ENCODE results near the gene BACE2. TPM values are rescaled to one million over a fixed set of nuclear protein-coding genes. Genes with fewer than 3 reads are reported as not detected.
"Not testable (repeated sequence)": the region's sequence is repeated elsewhere in the genome, so short reads cannot be mapped to it uniquely, and the experiment has no call there.

Gene BACE2
- total RNA-seq, 1 donor from 2014 or later: 0.28 TPM

GRCh38 chr21:41255190-41255589 lies 87.2 kb downstream of the BACE2 start:
- DNase-seq: no peak
- intact Hi-C loops (cut with micrococcal nuclease): no loop called here
- Mint-ChIP-seq H3K9me3 (peaks cover 17% of the 10 kb centered on the region), H3K4me3 (no peak overlapping the region), H3K4me1 (no peaks in the 10 kb centered on the region), H3K27me3 (no peaks in the 10 kb centered on the region), H3K27ac (no peak overlapping the region), H3K36me3 (ENCODE audit: low read depth) (no peaks in the 10 kb centered on the region)

GRCh38 chr21:41256231-41256630 lies 88.3 kb downstream of the BACE2 start:
- intact Hi-C loops (cut with micrococcal nuclease); H3K4me1 Mint-ChIP-seq; H3K4me3 Mint-ChIP-seq; H3K27ac Mint-ChIP-seq; H3K36me3 Mint-ChIP-seq (ENCODE audit: low read depth); H3K27me3 Mint-ChIP-seq; DNase-seq: not testable (repeated sequence)
- H3K9me3 Mint-ChIP-seq: peaks cover 17% of the 10 kb centered on the region

- H3K27me3 Mint-ChIP-seq: peaks cover 2% of the 10 kb centered on the region
- H3K4me1 Mint-ChIP-seq: no peaks in the 10 kb centered on the region
- H3K4me3 Mint-ChIP-seq: no peak overlapping the region
- no peak for DNase-seq
- H3K9me3 Mint-ChIP-seq: peaks cover 17% of the 10 kb centered on the region
- intact Hi-C loops (cut with micrococcal nuclease): no loop called here
- H3K27ac Mint-ChIP-seq: no peak overlapping the region
- H3K36me3 Mint-ChIP-seq (ENCODE audit: low read depth): no peaks in the 10 kb centered on the region
Observed at GRCh38 chr21:41256771-41257702, 89.1 kb downstream of the BACE2 start.

GRCh38 chr21:41258617-41259016 lies 90.7 kb downstream of the BACE2 start:
- Mint-ChIP-seq H3K4me3 (no peak overlapping the region), H3K27me3 (peaks cover 4% of the 10 kb centered on the region), H3K27ac (no peak overlapping the region), H3K4me1 (no peaks in the 10 kb centered on the region), H3K9me3 (peaks cover 17% of the 10 kb centered on the region), H3K36me3 (ENCODE audit: low read depth) (no peaks in the 10 kb centered on the region)
- intact Hi-C loops (cut with micrococcal nuclease): no loop called here
- DNase-seq: no peak

GRCh38 chr21:41260428-41260827 lies 92.5 kb downstream of the BACE2 start:
- Mint-ChIP-seq H3K27me3 (peaks cover 17% of the 10 kb centered on the region), H3K9me3 (peaks cover 14% of the 10 kb centered on the region), H3K4me3 (no peak overlapping the region), H3K4me1 (no peaks in the 10 kb centered on the region), H3K36me3 (ENCODE audit: low read depth) (no peaks in the 10 kb centered on the region), H3K27ac (no peak overlapping the region)
- DNase-seq: no peak
- intact Hi-C loops (cut with micrococcal nuclease): no loop called here

- H3K9me3 Mint-ChIP-seq: peaks cover 3% of the 10 kb centered on the region
- intact Hi-C loops (cut with micrococcal nuclease): no loop called here
- peaks cover 19% of the 10 kb centered on the region for H3K27me3 Mint-ChIP-seq
- no peak for DNase-seq
- no peaks in the 10 kb centered on the region for H3K36me3 Mint-ChIP-seq (ENCODE audit: low read depth)
- H3K27ac Mint-ChIP-seq: no peak overlapping the region
- no peak overlapping the region for H3K4me3 Mint-ChIP-seq
- no peaks in the 10 kb centered on the region for H3K4me1 Mint-ChIP-seq
Observed at GRCh38 chr21:41267346-41267745, 99.4 kb downstream of the BACE2 start.

- intact Hi-C loops (cut with micrococcal nuclease): no loop called here
- Mint-ChIP-seq H3K27ac (no peak overlapping the region), H3K4me3 (no peak overlapping the region), H3K9me3 (no peaks in the 10 kb centered on the region), H3K36me3 (ENCODE audit: low read depth) (no peaks in the 10 kb centered on the region), H3K27me3 (peaks cover 7% of the 10 kb centered on the region), H3K4me1 (no peaks in the 10 kb centered on the region)
- no peak for DNase-seq
Observed at GRCh38 chr21:41269535-41269934, 101.6 kb downstream of the BACE2 start.

GRCh38 chr21:41277196-41277595 lies 109.2 kb downstream of the BACE2 start:
- Mint-ChIP-seq H3K27me3 (peaks cover 13% of the 10 kb centered on the region), H3K9me3 (no peaks in the 10 kb centered on the region), H3K27ac (no peak overlapping the region), H3K4me3 (no peak overlapping the region), H3K4me1 (no peaks in the 10 kb centered on the region), H3K36me3 (ENCODE audit: low read depth) (no peaks in the 10 kb centered on the region)
- DNase-seq: no peak
- intact Hi-C loops (cut with micrococcal nuclease): no loop called here

GRCh38 chr21:41277846-41278245 lies 109.9 kb downstream of the BACE2 start:
- Mint-ChIP-seq H3K27me3 (peaks cover 16% of the 10 kb centered on the region), H3K27ac (no peak overlapping the region), H3K4me3 (no peak overlapping the region), H3K9me3 (no peaks in the 10 kb centered on the region), H3K36me3 (ENCODE audit: low read depth) (no peaks in the 10 kb centered on the region), H3K4me1 (no peaks in the 10 kb centered on the region)
- no peak for DNase-seq
- intact Hi-C loops (cut with micrococcal nuclease): no loop called here

- H3K4me1 Mint-ChIP-seq: no peaks in the 10 kb centered on the region
- intact Hi-C loops (cut with micrococcal nuclease): loop anchor here (10.0 kb wide), 2 partner anchors 484 to 834 kb away; partner anchors contain the start of gene RIPK4
Observed at GRCh38 chr21:41280115-41280919, 112.4 kb downstream of the BACE2 start.

GRCh38 chr21:41282412-41282811 lies 114.5 kb downstream of the BACE2 start:
- H3K9me3 Mint-ChIP-seq: no peaks in the 10 kb centered on the region
- H3K4me3 Mint-ChIP-seq: no peak overlapping the region
- no peaks in the 10 kb centered on the region for H3K36me3 Mint-ChIP-seq (ENCODE audit: low read depth)
- intact Hi-C loops (cut with micrococcal nuclease): loop anchor here (2.0 to 10.0 kb wide), 3 partner anchors 482 to 832 kb away; partner anchors contain the start of gene RIPK4
- no peaks in the 10 kb centered on the region for H3K4me1 Mint-ChIP-seq
- H3K27me3 Mint-ChIP-seq: peaks cover 29% of the 10 kb centered on the region
- no peak overlapping the region for H3K27ac Mint-ChIP-seq
- no peak for DNase-seq

More at GRCh38 chr21:41280115-41280919, 112.4 kb downstream of the BACE2 start:
- no peaks in the 10 kb centered on the region for H3K9me3 Mint-ChIP-seq
- H3K4me3 Mint-ChIP-seq: no peak overlapping the region
- peaks cover 26% of the 10 kb centered on the region for H3K27me3 Mint-ChIP-seq
- no peak overlapping the region for H3K27ac Mint-ChIP-seq
- no peak for DNase-seq
- H3K36me3 Mint-ChIP-seq (ENCODE audit: low read depth): no peaks in the 10 kb centered on the region

GRCh38 chr21:41283211-41283818 lies 115.4 kb downstream of the BACE2 start:
- Mint-ChIP-seq H3K4me1 (no peaks in the 10 kb centered on the region), H3K27ac (no peak overlapping the region), H3K9me3 (no peaks in the 10 kb centered on the region), H3K36me3 (ENCODE audit: low read depth) (no peaks in the 10 kb centered on the region), H3K4me3 (no peak overlapping the region), H3K27me3 (peaks cover 34% of the 10 kb centered on the region)
- DNase-seq: peak; percentile 87
- intact Hi-C loops (cut with micrococcal nuclease): loop anchor here (1.0 to 10.0 kb wide), 4 partner anchors 177 to 831 kb away; partner anchors contain the start of gene RIPK4

- H3K4me1 Mint-ChIP-seq: peaks cover 5% of the 10 kb centered on the region
- intact Hi-C loops (cut with micrococcal nuclease): loop anchor here (5.0 to 10.0 kb wide), 3 partner anchors 73 to 825 kb away; partner anchors contain the start of genes MX2 and RIPK4
- DNase-seq: no peak
Observed at GRCh38 chr21:41289431-41289830, 121.5 kb downstream of the BACE2 start.

More at GRCh38 chr21:41289431-41289830, 121.5 kb downstream of the BACE2 start:
- peaks cover 48% of the 10 kb centered on the region for H3K27me3 Mint-ChIP-seq
- H3K4me3 Mint-ChIP-seq: no peak overlapping the region
- no peaks in the 10 kb centered on the region for H3K36me3 Mint-ChIP-seq (ENCODE audit: low read depth)
- no peak overlapping the region for H3K27ac Mint-ChIP-seq
- H3K9me3 Mint-ChIP-seq: no peaks in the 10 kb centered on the region

All from activated CD4-positive, alpha-beta T cell treated with anti-CD3 and anti-CD28 coated beads, Interleukin-2, amount 10 ng/mL, durations not matched to agents 24 days and 14 days (primary cell).